ENCODE measurements around the gene CDK6. TPM values are rescaled to one million over a fixed set of nuclear protein-coding genes. Genes with fewer than 3 reads are reported as not detected.

Gene CDK6
- total and polyA plus RNA-seq, 10 of the 15 experiments (the other 5 are each of a cell fraction or from before 2014, with no cell fraction given) = 8.0 to 118 (median 45.8) TPM

DNA sequence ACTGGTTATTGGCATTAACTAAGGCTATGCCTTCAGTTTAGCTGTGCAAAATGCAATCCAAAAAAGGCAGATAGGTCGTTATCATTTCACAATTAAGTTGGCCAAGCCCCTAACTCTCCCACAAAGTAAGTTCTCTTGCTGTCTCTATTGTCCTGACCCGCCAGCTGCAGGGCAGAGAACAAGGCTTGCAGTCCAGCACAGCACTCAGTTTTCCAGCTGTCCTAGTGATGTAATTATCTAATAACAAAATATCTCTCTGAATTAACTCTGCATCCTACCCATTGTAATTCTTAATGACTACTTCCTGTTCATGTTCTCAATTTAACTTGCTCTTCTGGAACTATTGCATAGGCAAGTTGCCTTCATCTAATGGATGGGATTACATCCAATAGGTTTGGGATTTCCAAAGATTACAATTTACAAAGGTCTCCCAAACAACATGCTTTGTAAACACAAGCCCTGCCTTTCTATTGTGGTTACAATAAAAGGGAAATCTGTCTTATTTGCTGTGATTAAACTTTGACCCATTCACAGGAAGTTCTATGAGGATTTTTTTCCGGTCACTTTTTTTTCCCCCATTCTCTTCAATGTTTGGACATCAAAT lies 55.2 kb downstream of the CDK6 start:
- no peak overlapping the region for H3K27ac ChIP-seq (ENCODE audit: control insufficient read depth, insufficient read depth)
- H3K36me3 ChIP-seq (ENCODE audit: control insufficient read depth in 2 of 2, insufficient read depth in 2 of 2, low read length in 1 of 2) = peaks cover 0 to 3% of the 10 kb centered on the region in 2 experiments
- H3K9ac ChIP-seq (ENCODE audit: control insufficient read depth, insufficient read depth, low read length) = no peak overlapping the region
- in situ Hi-C loops (cut with MboI) = no loop called here
- TF ChIP-seq CBX5 (IDR thresholded peaks at IDR 0.05; ENCODE audit: low read depth) (no peak), MYB (IDR thresholded peaks at IDR 0.05; ENCODE audit: borderline replicate concordance, low read depth, low read length) (no peak), SIN3A (IDR thresholded peaks at IDR 0.05; ENCODE audit: low read depth, low read length) (no peak), RB1 (IDR thresholded peaks at IDR 0.05; ENCODE audit: borderline replicate concordance) (no peak), LARP7 (IDR thresholded peaks at IDR 0.05) (no peak)
- TF ChIP-seq, protein P1, sequence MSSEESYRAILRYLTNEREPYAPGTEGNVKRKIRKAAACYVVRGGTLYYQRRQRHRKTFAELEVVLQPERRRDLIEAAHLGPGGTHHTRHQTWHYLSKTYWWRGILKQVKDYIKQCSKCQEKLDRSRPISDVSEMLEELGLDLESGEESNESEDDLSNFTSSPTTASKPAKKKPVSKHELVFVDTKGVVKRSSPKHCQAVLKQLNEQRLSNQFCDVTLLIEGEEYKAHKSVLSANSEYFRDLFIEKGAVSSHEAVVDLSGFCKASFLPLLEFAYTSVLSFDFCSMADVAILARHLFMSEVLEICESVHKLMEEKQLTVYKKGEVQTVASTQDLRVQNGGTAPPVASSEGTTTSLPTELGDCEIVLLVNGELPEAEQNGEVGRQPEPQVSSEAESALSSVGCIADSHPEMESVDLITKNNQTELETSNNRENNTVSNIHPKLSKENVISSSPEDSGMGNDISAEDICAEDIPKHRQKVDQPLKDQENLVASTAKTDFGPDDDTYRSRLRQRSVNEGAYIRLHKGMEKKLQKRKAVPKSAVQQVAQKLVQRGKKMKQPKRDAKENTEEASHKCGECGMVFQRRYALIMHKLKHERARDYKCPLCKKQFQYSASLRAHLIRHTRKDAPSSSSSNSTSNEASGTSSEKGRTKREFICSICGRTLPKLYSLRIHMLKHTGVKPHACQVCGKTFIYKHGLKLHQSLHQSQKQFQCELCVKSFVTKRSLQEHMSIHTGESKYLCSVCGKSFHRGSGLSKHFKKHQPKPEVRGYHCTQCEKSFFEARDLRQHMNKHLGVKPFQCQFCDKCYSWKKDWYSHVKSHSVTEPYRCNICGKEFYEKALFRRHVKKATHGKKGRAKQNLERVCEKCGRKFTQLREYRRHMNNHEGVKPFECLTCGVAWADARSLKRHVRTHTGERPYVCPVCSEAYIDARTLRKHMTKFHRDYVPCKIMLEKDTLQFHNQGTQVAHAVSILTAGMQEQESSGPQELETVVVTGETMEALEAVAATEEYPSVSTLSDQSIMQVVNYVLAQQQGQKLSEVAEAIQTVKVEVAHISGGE (CRISPR knock-in tag; IDR thresholded peaks at IDR 0.05) = no peak
- TF ChIP-seq, protein P2, sequence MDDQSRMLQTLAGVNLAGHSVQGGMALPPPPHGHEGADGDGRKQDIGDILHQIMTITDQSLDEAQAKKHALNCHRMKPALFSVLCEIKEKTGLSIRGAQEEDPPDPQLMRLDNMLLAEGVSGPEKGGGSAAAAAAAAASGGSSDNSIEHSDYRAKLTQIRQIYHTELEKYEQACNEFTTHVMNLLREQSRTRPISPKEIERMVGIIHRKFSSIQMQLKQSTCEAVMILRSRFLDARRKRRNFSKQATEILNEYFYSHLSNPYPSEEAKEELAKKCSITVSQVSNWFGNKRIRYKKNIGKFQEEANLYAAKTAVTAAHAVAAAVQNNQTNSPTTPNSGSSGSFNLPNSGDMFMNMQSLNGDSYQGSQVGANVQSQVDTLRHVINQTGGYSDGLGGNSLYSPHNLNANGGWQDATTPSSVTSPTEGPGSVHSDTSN (IDR thresholded peaks at IDR 0.05; ENCODE audit: insufficient replicate concordance, low read depth, low read length) = no peak
- TF ChIP-seq, protein P3, sequence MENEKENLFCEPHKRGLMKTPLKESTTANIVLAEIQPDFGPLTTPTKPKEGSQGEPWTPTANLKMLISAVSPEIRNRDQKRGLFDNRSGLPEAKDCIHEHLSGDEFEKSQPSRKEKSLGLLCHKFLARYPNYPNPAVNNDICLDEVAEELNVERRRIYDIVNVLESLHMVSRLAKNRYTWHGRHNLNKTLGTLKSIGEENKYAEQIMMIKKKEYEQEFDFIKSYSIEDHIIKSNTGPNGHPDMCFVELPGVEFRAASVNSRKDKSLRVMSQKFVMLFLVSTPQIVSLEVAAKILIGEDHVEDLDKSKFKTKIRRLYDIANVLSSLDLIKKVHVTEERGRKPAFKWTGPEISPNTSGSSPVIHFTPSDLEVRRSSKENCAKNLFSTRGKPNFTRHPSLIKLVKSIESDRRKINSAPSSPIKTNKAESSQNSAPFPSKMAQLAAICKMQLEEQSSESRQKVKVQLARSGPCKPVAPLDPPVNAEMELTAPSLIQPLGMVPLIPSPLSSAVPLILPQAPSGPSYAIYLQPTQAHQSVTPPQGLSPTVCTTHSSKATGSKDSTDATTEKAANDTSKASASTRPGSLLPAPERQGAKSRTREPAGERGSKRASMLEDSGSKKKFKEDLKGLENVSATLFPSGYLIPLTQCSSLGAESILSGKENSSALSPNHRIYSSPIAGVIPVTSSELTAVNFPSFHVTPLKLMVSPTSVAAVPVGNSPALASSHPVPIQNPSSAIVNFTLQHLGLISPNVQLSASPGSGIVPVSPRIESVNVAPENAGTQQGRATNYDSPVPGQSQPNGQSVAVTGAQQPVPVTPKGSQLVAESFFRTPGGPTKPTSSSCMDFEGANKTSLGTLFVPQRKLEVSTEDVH (IDR thresholded peaks at IDR 0.05; ENCODE audit: low read depth, partially characterized antibody) = no peak
- TF ChIP-seq, protein P4, sequence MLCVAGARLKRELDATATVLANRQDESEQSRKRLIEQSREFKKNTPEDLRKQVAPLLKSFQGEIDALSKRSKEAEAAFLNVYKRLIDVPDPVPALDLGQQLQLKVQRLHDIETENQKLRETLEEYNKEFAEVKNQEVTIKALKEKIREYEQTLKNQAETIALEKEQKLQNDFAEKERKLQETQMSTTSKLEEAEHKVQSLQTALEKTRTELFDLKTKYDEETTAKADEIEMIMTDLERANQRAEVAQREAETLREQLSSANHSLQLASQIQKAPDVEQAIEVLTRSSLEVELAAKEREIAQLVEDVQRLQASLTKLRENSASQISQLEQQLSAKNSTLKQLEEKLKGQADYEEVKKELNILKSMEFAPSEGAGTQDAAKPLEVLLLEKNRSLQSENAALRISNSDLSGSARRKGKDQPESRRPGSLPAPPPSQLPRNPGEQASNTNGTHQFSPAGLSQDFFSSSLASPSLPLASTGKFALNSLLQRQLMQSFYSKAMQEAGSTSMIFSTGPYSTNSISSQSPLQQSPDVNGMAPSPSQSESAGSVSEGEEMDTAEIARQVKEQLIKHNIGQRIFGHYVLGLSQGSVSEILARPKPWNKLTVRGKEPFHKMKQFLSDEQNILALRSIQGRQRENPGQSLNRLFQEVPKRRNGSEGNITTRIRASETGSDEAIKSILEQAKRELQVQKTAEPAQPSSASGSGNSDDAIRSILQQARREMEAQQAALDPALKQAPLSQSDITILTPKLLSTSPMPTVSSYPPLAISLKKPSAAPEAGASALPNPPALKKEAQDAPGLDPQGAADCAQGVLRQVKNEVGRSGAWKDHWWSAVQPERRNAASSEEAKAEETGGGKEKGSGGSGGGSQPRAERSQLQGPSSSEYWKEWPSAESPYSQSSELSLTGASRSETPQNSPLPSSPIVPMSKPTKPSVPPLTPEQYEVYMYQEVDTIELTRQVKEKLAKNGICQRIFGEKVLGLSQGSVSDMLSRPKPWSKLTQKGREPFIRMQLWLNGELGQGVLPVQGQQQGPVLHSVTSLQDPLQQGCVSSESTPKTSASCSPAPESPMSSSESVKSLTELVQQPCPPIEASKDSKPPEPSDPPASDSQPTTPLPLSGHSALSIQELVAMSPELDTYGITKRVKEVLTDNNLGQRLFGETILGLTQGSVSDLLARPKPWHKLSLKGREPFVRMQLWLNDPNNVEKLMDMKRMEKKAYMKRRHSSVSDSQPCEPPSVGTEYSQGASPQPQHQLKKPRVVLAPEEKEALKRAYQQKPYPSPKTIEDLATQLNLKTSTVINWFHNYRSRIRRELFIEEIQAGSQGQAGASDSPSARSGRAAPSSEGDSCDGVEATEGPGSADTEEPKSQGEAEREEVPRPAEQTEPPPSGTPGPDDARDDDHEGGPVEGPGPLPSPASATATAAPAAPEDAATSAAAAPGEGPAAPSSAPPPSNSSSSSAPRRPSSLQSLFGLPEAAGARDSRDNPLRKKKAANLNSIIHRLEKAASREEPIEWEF (IDR thresholded peaks at IDR 0.05; ENCODE audit: insufficient replicate concordance, low read depth, low read length) = no peak
- no peak overlapping the region for H2AFZ ChIP-seq (ENCODE audit: control insufficient read depth, low read depth, low read length)
- H3K4me3 ChIP-seq = no peak overlapping the region
- FAIRE-seq (no peak), DNase-seq (ENCODE audit: low read depth, low spot score) (no peak), ATAC-seq (no peak)
- ChIA-PET RAD21 (ENCODE audit: unreplicated experiment) (interaction anchor here (0.7 to 1.3 kb wide), 5 partner anchors 19 to 51 kb away, joined by 3 to 4 read pairs (median 3); no protein-coding TSS in a partner anchor), CTCF (interaction anchor here (0.9 to 3.5 kb wide), 5 partner anchors 8 to 58 kb away, joined by 3 to 14 read pairs (median 3); no protein-coding TSS in a partner anchor), POLR2A (interaction anchor here (0.6 to 0.7 kb wide), 5 partner anchors 64 to 659 kb away, joined by 3 to 4 read pairs (median 3); no protein-coding TSS in a partner anchor), SMC1A (ENCODE audit: uncharacterized antibody, unreplicated experiment) (interaction anchor here (0.6 to 4.7 kb wide), 12 partner anchors 12 to 492 kb away, joined by 3 to 34 read pairs (median 3); no protein-coding TSS in a partner anchor)
- peaks cover 23% of the 10 kb centered on the region for H3K4me1 ChIP-seq (ENCODE audit: control insufficient read depth, insufficient read depth, low read length)
- intact Hi-C loops (cut with micrococcal nuclease; ENCODE audit: unreplicated experiment) = loop anchor here (5.0 kb wide), 1 partner anchor 51 kb away; no protein-coding TSS in a partner anchor
- no peaks in the 10 kb centered on the region for H3K27me3 ChIP-seq (replicated peaks in 1 of 2; ENCODE audit: control insufficient read depth in 2 of 2, insufficient read depth in 2 of 2, low read length in 1 of 2)
- peaks cover 4% of the 10 kb centered on the region; the same call in 2 of the 3 replicates for H3K9me3 ChIP-seq (replicated peaks; ENCODE audit: control insufficient read depth, insufficient read depth, low read length)
- H3K79me2 ChIP-seq (ENCODE audit: control insufficient read depth, insufficient read depth, low read length) = peaks cover 61% of the 10 kb centered on the region
- no peaks in the 10 kb centered on the region for H4K20me1 ChIP-seq (ENCODE audit: control insufficient read depth, insufficient read depth)
- no TSS peak for BruUV-seq (replicated peaks)
- no peak overlapping the region for H3K4me2 ChIP-seq (ENCODE audit: control insufficient read depth, insufficient read depth)
- 100% methylated on average over 3 of the region's 3 CpGs for WGBS (ENCODE audit: insufficient coverage, insufficient replicate concordance, low lambda C conversion rate, missing lambda C conversion rate)

Data from GM12878 (cell line).